Left lung (tissue), 10 donors: ENCODE data around the gene SEC14L1. TPM values are rescaled to one million over a fixed set of nuclear protein-coding genes. Genes with fewer than 3 reads are reported as not detected.
A peak's percentile ranks its signal among the peaks of the same experiment; 100 is the strongest.

ENCODE experiments used
- ATAC-seq: fragments of 200-7000 bp; cut with Tn5 transposase; one replicate; pipeline ENCODE4 v1.9.1; 2020; ENCODE audit warnings: moderate library complexity
- DNase-seq, 4 donors: peaks; one replicate each; pipeline ENCODE4 v3.0.0-alpha.2; 2013 to 2020
- H3K27ac ChIP-seq, 2 donors: fragments of 200-600 bp; sonication (generic) in 1 of 2; one replicate each; pipeline versions ENCODE4 v1.5.0 to v1.8.0; 2020 to 2021
- H3K27me3 ChIP-seq, 2 donors: fragments of 200-600 bp; sonication (generic) in 1 of 2; one replicate each; pipeline versions ENCODE4 v1.5.0 to v1.8.0; 2020 to 2021
- H3K36me3 ChIP-seq, 2 donors: fragments of 200-600 bp; sonication (generic) in 1 of 2; one replicate each; pipeline versions ENCODE4 v1.5.0 to v1.8.0; 2020 to 2021
- H3K4me1 ChIP-seq, 2 donors: fragments of 200-600 bp; one replicate each; pipeline ENCODE4 v1.8.0; 2021
- H3K4me3 ChIP-seq, 2 donors: fragments of 200-600 bp; sonication (generic) in 1 of 2; one replicate each; pipeline versions ENCODE4 v1.5.0 to v1.8.0; 2020 to 2021; ENCODE audit warnings: mild to moderate bottlenecking in 1 of 2
- H3K9me3 ChIP-seq, 2 donors: fragments of 200-600 bp; sonication (generic) in 1 of 2; one replicate each; pipeline versions ENCODE4 v1.5.0 to v1.8.0; 2020 to 2021
- intact Hi-C, 2 donors: fragments of 100-400 bp; cut with DNase I; formaldehyde crosslinking; loops; one replicate each; pipeline versions ENCODE4 v1.11.2 to v1.14.2; 2022
- polyA plus RNA-seq, 6 donors: library from polyadenylated mRNA; unstranded; fragments of 120-200 nt; gene quantifications; one replicate each; pipeline ENCODE4 v1.2.1, GENCODE V29; 2013; ENCODE audit not compliant: insufficient read length in 6 of 6
- total RNA-seq, 2 donors: library from RNA; stranded (reverse); fragmentation: NEBNext Ultra II Directional; extraction: Animal tissue kit (Norgen Biotek cat#: 25700); gene quantifications; one replicate each; pipeline ENCODE4 v1.2.1, GENCODE V29; 2021
- TF ChIP-seq, protein P1 (sequence below), 2 donors: fragments of 200-600 bp; sonication (generic) in 1 of 2; IDR thresholded peaks; one replicate each; pipeline versions ENCODE4 v1.5.0 to v1.8.0; 2021; ENCODE audit warnings: antibody characterized with exemption in 2 of 2
- donor health status: DM: no; HTN: yes; CAD: no.
- donor health status: DM: no; HTN: no; CAD: no.

Gene SEC14L1
- total and polyA plus RNA-seq, 8 donors, result 79.0 to 151 (median 84.5) TPM

DNA sequence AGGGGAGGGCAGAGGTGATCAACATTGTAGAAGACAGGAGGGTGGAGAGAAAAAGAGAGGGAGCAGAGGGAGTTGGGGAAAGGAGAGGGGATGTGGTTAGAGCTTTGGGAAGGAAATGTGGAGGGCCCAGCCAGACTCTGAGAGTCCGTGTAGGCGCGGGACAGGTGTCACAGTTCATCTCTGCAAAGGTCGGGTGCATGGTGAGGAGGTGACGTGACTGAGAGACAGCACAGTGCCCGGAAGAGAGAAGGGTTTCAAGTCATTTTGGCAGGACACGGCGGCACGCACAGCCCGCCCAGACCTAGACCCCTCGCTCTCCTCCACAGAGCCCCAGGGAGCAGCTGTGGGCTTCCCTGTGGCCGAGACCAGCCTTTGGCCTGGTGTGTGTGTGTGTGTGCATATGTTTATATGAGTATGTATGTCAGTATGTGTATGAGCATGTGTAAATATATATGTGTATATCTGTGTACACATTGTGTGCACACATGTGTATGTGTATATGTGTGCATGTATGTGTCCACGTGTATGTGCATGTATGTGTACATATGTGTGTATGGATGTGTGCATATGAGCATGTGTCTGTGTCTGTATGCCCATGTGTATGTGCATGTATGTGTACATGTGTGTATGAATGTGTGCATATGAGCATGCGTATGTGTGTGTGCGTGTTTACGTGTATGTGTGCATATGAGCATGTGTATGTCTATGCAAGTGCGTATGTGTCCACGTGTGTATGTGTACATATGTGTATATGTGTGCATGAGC lies 104.6 kb downstream of the SEC14L1 start:
- DNase-seq (peak in 1 of 4 donors; percentile 28), ATAC-seq (no peak)
- Histone ChIP-seq H3K27me3 (peaks cover 0 to 11% of the 10 kb centered on the region in 2 donors), H3K4me3 (no peak overlapping the region), H3K9me3 (no peaks in the 10 kb centered on the region), H3K36me3 (no peaks in the 10 kb centered on the region), H3K27ac (no peak overlapping the region), H3K4me1 (peaks cover 5 to 12% of the 10 kb centered on the region in 2 donors)
- TF ChIP-seq, protein P1, sequence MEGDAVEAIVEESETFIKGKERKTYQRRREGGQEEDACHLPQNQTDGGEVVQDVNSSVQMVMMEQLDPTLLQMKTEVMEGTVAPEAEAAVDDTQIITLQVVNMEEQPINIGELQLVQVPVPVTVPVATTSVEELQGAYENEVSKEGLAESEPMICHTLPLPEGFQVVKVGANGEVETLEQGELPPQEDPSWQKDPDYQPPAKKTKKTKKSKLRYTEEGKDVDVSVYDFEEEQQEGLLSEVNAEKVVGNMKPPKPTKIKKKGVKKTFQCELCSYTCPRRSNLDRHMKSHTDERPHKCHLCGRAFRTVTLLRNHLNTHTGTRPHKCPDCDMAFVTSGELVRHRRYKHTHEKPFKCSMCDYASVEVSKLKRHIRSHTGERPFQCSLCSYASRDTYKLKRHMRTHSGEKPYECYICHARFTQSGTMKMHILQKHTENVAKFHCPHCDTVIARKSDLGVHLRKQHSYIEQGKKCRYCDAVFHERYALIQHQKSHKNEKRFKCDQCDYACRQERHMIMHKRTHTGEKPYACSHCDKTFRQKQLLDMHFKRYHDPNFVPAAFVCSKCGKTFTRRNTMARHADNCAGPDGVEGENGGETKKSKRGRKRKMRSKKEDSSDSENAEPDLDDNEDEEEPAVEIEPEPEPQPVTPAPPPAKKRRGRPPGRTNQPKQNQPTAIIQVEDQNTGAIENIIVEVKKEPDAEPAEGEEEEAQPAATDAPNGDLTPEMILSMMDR (IDR thresholded peaks at IDR 0.05), result no peak
- intact Hi-C loops, result loop anchor here in 1 of 2 donors (5.0 kb wide), 1 partner anchor 158 kb away; no protein-coding TSS in a partner anchor

GRCh38 chr17:77246110-77247047 lies 105.6 kb downstream of the SEC14L1 start:
- Histone ChIP-seq H3K27ac (peak overlapping the region in 1 of 2 donors; percentile 37), H3K27me3 (peaks cover 0 to 11% of the 10 kb centered on the region in 2 donors), H3K36me3 (no peaks in the 10 kb centered on the region), H3K4me3 (peak overlapping the region; percentile 44 to 52), H3K9me3 (no peaks in the 10 kb centered on the region), H3K4me1 (peaks cover 5 to 12% of the 10 kb centered on the region in 2 donors)
- intact Hi-C loops, result loop anchor here in 1 of 2 donors (5.0 kb wide), 1 partner anchor 159 kb away; no protein-coding TSS in a partner anchor
- DNase-seq (no peak), ATAC-seq (peak; percentile 20)
- TF ChIP-seq, protein P1 (IDR thresholded peaks at IDR 0.05), result no peak

GRCh38 chr17:77247048-77247541 lies 106.3 kb downstream of the SEC14L1 start:
- no peaks in the 10 kb centered on the region for H3K9me3 ChIP-seq
- TF ChIP-seq, protein P1 (IDR thresholded peaks at IDR 0.05), result peak; percentile 97 to 98
- no peaks in the 10 kb centered on the region for H3K36me3 ChIP-seq
- ATAC-seq (peak; percentile 99), DNase-seq (peak; percentile 82 to 97 (median 89))
- intact Hi-C loops, result loop anchor here in 1 of 2 donors (5.0 kb wide), 1 partner anchor 160 kb away; no protein-coding TSS in a partner anchor
- H3K4me1 ChIP-seq, result peaks cover 5 to 12% of the 10 kb centered on the region in 2 donors
- H3K27me3 ChIP-seq, result peaks cover 0 to 11% of the 10 kb centered on the region in 2 donors
- H3K27ac ChIP-seq, result peak overlapping the region in 1 of 2 donors; percentile 37
- H3K4me3 ChIP-seq, result peak overlapping the region; percentile 44 to 52

DNA sequence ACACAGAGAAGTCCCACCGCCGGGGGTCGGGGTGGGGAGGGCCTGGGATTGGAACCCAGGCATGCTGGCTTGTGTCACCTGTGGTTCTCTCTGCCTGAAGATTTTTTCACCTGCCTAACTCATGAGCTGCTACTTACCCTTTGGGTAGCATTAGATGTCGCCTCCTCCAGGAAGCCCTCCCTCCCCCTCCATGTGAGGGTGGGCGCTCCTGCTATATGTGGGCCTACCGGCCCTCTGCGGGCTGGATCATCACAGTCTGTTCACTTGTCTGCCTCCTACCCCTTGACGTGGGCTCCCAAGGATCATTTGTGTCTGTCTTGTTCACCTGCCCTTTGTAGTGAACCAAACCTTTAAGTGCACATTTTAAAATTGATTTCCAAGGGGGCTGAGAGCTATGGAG lies 106.8 kb downstream of the SEC14L1 start:
- Histone ChIP-seq H3K27ac (no peak overlapping the region), H3K27me3 (peaks cover 0 to 11% of the 10 kb centered on the region in 2 donors), H3K36me3 (no peaks in the 10 kb centered on the region), H3K9me3 (no peaks in the 10 kb centered on the region), H3K4me3 (no peak overlapping the region), H3K4me1 (peaks cover 5 to 12% of the 10 kb centered on the region in 2 donors)
- DNase-seq (no peak), ATAC-seq (no peak)
- intact Hi-C loops, result loop anchor here in 1 of 2 donors (5.0 kb wide), 1 partner anchor 160 kb away; no protein-coding TSS in a partner anchor
- TF ChIP-seq, protein P1 (IDR thresholded peaks at IDR 0.05), result no peak
